IMR-90 (cell line): ENCODE measurements around the gene QSOX2. TPM values are rescaled to one million over a fixed set of nuclear protein-coding genes. Genes with fewer than 3 reads are reported as not detected.

Experiments
- ATAC-seq: fragments of 200-7000 bp; cut with Tn5 transposase; 2 replicates; pipeline ENCODE4 v1.9.1; 2020; ENCODE audit warnings: low read depth, mild to moderate bottlenecking, moderate library complexity
- BruUV-seq: library from RNA; stranded (reverse); fragments of 400-500 nt; replicated peaks from 2 replicates; lab custom pipeline; 2021; lab: Mats Ljungman, UMichigan
- CTCF ChIA-PET: fragments of 300-600 bp; formaldehyde crosslinking; extraction: SDS; loops from one replicate; lab custom pipeline; 2021; ENCODE audit warnings: antibody characterized with exemption; lab: Yijun Ruan, JAX
- POLR2A ChIA-PET: fragments of 300-600 bp; sonication (Branson Sonifier 250); formaldehyde crosslinking; loops from one replicate; lab custom pipeline; 2022; ENCODE audit warnings: antibody characterized with exemption; ENCODE audit not compliant: unreplicated experiment; lab: Charles Lee
- DNase-seq: peaks from one replicate; pipeline ENCODE4 v3.0.0; 2013
- H2AFZ ChIP-seq: replicated peaks from 2 replicates; pipeline ENCODE3; 2013; ENCODE audit warnings: low read length, mild to moderate bottlenecking; ENCODE audit not compliant: poor library complexity
- H2AK5ac ChIP-seq: 2 replicates; pipeline ENCODE4 v1.6.1; 2013; ENCODE audit warnings: low read depth, low read length, inconsistent platforms
- H2AK9ac ChIP-seq: replicated peaks from 2 replicates; pipeline ENCODE3; 2013; ENCODE audit warnings: mild to moderate bottlenecking, low read depth, low read length, moderate library complexity; ENCODE audit not compliant: poor library complexity
- H2BK120ac ChIP-seq: 2 replicates; pipeline ENCODE4 v1.6.1; 2013; ENCODE audit warnings: low read depth, low read length, inconsistent platforms
- H2BK15ac ChIP-seq: 3 replicates; pipeline ENCODE4 v1.6.1; 2013; ENCODE audit warnings: low read depth, low read length, inconsistent platforms
- H2BK20ac ChIP-seq: 2 replicates; pipeline ENCODE4 v1.6.1; 2013; ENCODE audit warnings: low read depth, mild to moderate bottlenecking, inconsistent platforms, low read length, moderate library complexity
- H2BK5ac ChIP-seq: 2 replicates; pipeline ENCODE4 v1.6.1; 2013; ENCODE audit warnings: mild to moderate bottlenecking, low read depth, low read length, inconsistent platforms; ENCODE audit not compliant: poor library complexity, severe bottlenecking
- H3K14ac ChIP-seq: replicated peaks from 2 replicates; pipeline ENCODE4 v1.6.1; 2013; ENCODE audit warnings: low read depth, low read length, inconsistent platforms
- H3K18ac ChIP-seq: 2 replicates; pipeline ENCODE4 v1.6.1; 2013; ENCODE audit warnings: low read depth, low read length, control low read depth
- H3K23ac ChIP-seq: 2 replicates; pipeline ENCODE4 v1.6.1; 2013; ENCODE audit warnings: low read depth, low read length, inconsistent platforms
- H3K27ac ChIP-seq: 2 replicates; pipeline ENCODE4 v1.5.1; 2013; ENCODE audit warnings: mild to moderate bottlenecking, control low read depth, low read length; ENCODE audit not compliant: insufficient read depth
- H3K27me3 ChIP-seq: 2 replicates; pipeline ENCODE4 v1.6.1; 2013; ENCODE audit warnings: low read length; ENCODE audit not compliant: control insufficient read depth, insufficient read depth
- H3K36me3 ChIP-seq: 2 replicates; pipeline ENCODE4 v1.6.1; 2013; ENCODE audit warnings: low read length, mixed read lengths; ENCODE audit not compliant: control insufficient read depth, insufficient read depth
- H3K4ac ChIP-seq: 2 replicates; pipeline ENCODE4 v1.6.1; 2013; ENCODE audit warnings: low read depth, low read length, inconsistent platforms
- H3K4me1 ChIP-seq: 2 replicates; pipeline ENCODE4 v1.6.1; 2013; ENCODE audit warnings: low read length, mixed read lengths; ENCODE audit not compliant: control insufficient read depth, insufficient read depth
- H3K4me2 ChIP-seq: 2 replicates; pipeline ENCODE4 v1.6.1; 2013; ENCODE audit warnings: low read depth, mild to moderate bottlenecking, control low read depth, low read length, moderate library complexity
- H3K4me3 ChIP-seq: 2 replicates; pipeline ENCODE4 v1.5.1; 2013; ENCODE audit warnings: low read depth, mild to moderate bottlenecking, control low read depth, low read length, moderate library complexity; ENCODE audit not compliant: insufficient read depth
- H3K56ac ChIP-seq: 2 replicates; pipeline ENCODE4 v1.6.1; 2013; ENCODE audit warnings: low read length, inconsistent platforms; ENCODE audit not compliant: insufficient read depth; ENCODE audit errors: extremely low read depth
- H3K79me1 ChIP-seq, 2 experiments: 2 replicates each; pipeline ENCODE4 v1.6.1; 2013; ENCODE audit warnings: low read length in 2 of 2, inconsistent platforms in 1 of 2, low read depth in 1 of 2
- H3K9ac ChIP-seq: 2 replicates; pipeline ENCODE4 v1.6.1; 2013; ENCODE audit warnings: low read depth, low read length, control low read depth
- H3K9me1 ChIP-seq: 2 replicates; pipeline ENCODE4 v1.6.1; 2013; ENCODE audit warnings: low read length, inconsistent platforms; ENCODE audit not compliant: insufficient read depth
- H3K9me3 ChIP-seq: 2 replicates; pipeline ENCODE4 v1.6.1; 2013; ENCODE audit warnings: low read length; ENCODE audit not compliant: control insufficient read depth, insufficient read depth
- H4K20me1 ChIP-seq: 2 replicates; pipeline ENCODE4 v1.6.1; 2013; ENCODE audit warnings: low read length, inconsistent platforms; ENCODE audit not compliant: insufficient read depth
- H4K5ac ChIP-seq: 2 replicates; pipeline ENCODE4 v1.6.1; 2013; ENCODE audit warnings: mild to moderate bottlenecking, low read depth, low read length, control low read depth
- H4K8ac ChIP-seq, 2 experiments: 2 replicates each; pipeline ENCODE4 v1.6.1; 2013; ENCODE audit warnings: low read depth in 2 of 2, low read length in 2 of 2, control low read depth in 1 of 2, inconsistent platforms in 1 of 2
- H4K91ac ChIP-seq: 2 replicates; pipeline ENCODE4 v1.6.1; 2013; ENCODE audit warnings: low read depth, low read length, inconsistent platforms; ENCODE audit not compliant: insufficient read depth
- BHLHE40 ChIP-seq: fragments of 150-350 bp; IDR thresholded peaks from 2 replicates; pipeline ENCODE4 v1.6.1; 2016; ENCODE audit warnings: mild to moderate bottlenecking, low read depth, low read length
- CEBPB ChIP-seq: IDR thresholded peaks from 2 replicates; pipeline ENCODE4 v1.6.1; 2012; ENCODE audit warnings: low read depth, low read length, improper control_type of control experiment
- CHD1 ChIP-seq: IDR thresholded peaks from 2 replicates; pipeline ENCODE4 v1.6.1; 2012; ENCODE audit warnings: low read depth, low read length, improper control_type of control experiment
- MAFK ChIP-seq: IDR thresholded peaks from 2 replicates; pipeline ENCODE4 v1.6.1; 2012; ENCODE audit warnings: low read depth, low read length, improper control_type of control experiment
- MAZ ChIP-seq: IDR thresholded peaks from 2 replicates; pipeline ENCODE4 v1.6.1; 2012; ENCODE audit warnings: low read depth, mild to moderate bottlenecking, low read length, improper control_type of control experiment, moderate library complexity, borderline replicate concordance
- MXI1 ChIP-seq: IDR thresholded peaks from 2 replicates; pipeline ENCODE4 v1.6.1; 2012; ENCODE audit warnings: low read depth, mild to moderate bottlenecking, low read length, moderate library complexity, borderline replicate concordance
- NFE2L2 ChIP-seq: fragments of 150-350 bp; IDR thresholded peaks from 2 replicates; pipeline ENCODE4 v1.6.1; 2016; ENCODE audit warnings: low read depth, mild to moderate bottlenecking, low read length
- POLR2A ChIP-seq: IDR thresholded peaks from 2 replicates; pipeline ENCODE4 v1.6.1; 2012; ENCODE audit warnings: mild to moderate bottlenecking, low read depth, low read length
- RAD21 ChIP-seq: IDR thresholded peaks from 2 replicates; pipeline ENCODE4 v1.6.1; 2012; ENCODE audit warnings: low read length, improper control_type of control experiment
- RCOR1 ChIP-seq: IDR thresholded peaks from 2 replicates; pipeline ENCODE4 v1.6.1; 2012; ENCODE audit warnings: mild to moderate bottlenecking, low read length, improper control_type of control experiment; ENCODE audit not compliant: insufficient replicate concordance
- RFX5 ChIP-seq: IDR thresholded peaks from 2 replicates; pipeline ENCODE4 v1.8.0; 2012; ENCODE audit warnings: low read depth, mild to moderate bottlenecking, low read length, moderate library complexity
- SMC3 ChIP-seq: fragments of 150-350 bp; IDR thresholded peaks from 2 replicates; pipeline ENCODE4 v1.6.1; 2016; ENCODE audit warnings: low read depth, mild to moderate bottlenecking, antibody characterized with exemption, low read length, moderate library complexity
- WGBS, 2 experiments: methylation state at CpG; one replicate each; pipeline versions ENCODE4 v1.1.5 to v1.1.7; 2013; ENCODE audit warnings: missing lambda C conversion rate in 2 of 2; ENCODE audit not compliant: insufficient read length in 1 of 2; ENCODE audit errors: extremely low coverage in 2 of 2; 5-methylcytosine and 5-hydroxymethylcytosine counted together
- dilution Hi-C: fragments of 300-500 bp; cut with HindIII; formaldehyde crosslinking; loops from one replicate; pipeline ENCODE4 v1.14.3; 2018; ENCODE audit warnings: low sequenced_read_pairs; ENCODE audit not compliant: unreplicated experiment
- in situ Hi-C: fragments of 300-500 bp; cut with MboI; formaldehyde crosslinking; loops from 3 replicates; pipeline ENCODE4 v1.14.3; 2019; ENCODE audit warnings: low sequenced_read_pairs, inconsistent platforms, mixed read lengths
- intact Hi-C: fragments of 100-400 bp; cut with micrococcal nuclease; formaldehyde crosslinking; loops from 2 replicates; pipeline ENCODE4 v1.10.0; 2022
- polyA plus RNA-seq, 3 experiments: library from polyadenylated mRNA; depleted of rRNA; stranded (reverse); fragments of >200 nt; gene quantifications; 2 replicates each; pipeline ENCODE4 v1.2.3, GENCODE V29; 2012; ENCODE audit warnings: low replicate concordance in 1 of 3
- total RNA-seq: library from RNA; depleted of rRNA; stranded (reverse); fragments of >200 nt; gene quantifications from 2 replicates; pipeline ENCODE4 v1.2.3, GENCODE V29; 2012
- TF ChIP-seq, protein P1 (sequence below): conservative IDR thresholded peaks from 2 replicates; pipeline ENCODE4 v1.5.1; 2012; ENCODE audit warnings: mild to moderate bottlenecking, low read depth, low read length, improper control_type of control experiment
- TF ChIP-seq, protein P2 (sequence below): fragments of 150-350 bp; IDR thresholded peaks from 2 replicates; pipeline ENCODE4 v1.6.1; 2017; ENCODE audit warnings: mild to moderate bottlenecking, antibody characterized with exemption, low read length, low read depth
- TF ChIP-seq, protein P3 (sequence below): fragments of 150-350 bp; IDR thresholded peaks from 2 replicates; pipeline ENCODE4 v1.6.1; 2016; ENCODE audit warnings: low read depth, mild to moderate bottlenecking, low read length, moderate library complexity, borderline replicate concordance

Gene QSOX2
- total and polyA plus RNA-seq, 2 of the 4 experiments (the other 2 are of a cell fraction), result 5.9 to 12.9 TPM

DNA sequence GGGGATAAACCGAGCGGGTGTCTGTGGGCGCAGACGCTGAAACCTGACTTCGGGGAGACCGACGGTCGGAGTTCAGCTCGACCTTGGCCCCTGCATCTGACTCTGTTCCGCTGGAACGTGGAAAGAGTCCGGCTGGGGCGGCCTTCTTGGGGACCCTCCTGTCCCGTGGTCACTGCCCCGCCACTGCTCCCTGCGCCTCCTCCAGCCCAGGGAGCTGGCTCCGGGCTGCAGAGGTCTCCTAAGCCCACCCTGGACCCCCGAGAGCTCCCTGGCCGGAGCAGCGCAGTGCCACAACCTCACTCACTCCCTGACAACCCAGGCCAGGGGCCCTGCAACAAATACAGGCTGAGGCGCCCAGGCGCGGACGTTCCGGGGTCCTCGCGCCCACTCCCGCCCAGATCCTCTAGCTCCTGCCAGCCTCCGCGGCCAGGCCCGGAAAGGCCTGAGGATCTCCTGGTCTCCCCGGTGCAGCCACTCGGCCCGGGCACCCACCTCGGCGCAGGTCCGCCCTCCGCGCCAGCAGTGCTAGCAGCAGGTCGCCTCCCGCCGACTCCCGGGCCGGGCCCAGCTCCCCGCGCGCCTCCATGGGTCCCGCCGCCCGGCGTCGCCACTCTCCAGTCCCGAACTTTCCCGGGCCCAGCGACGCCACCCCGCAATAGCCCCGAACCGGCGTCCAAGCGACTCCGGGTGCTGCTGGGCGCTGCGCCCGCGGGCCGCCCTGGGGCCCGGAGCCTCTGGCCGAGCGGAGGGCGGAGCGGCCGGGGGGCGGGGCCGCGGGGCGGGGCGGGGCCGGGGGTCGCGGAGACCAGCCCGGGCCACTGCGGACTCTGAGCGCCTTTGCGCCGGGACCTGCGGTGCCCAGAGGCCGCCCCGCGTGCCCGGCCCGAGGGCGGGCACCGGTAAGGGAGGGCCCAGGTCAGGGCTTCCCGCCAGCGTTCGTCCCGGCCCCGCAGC is 42.9 kb downstream of the QSOX2 start:
- no peak overlapping the region for H4K5ac ChIP-seq
- intact Hi-C loops, result no loop called here
- no TSS peak for BruUV-seq
- ATAC-seq (no peak), DNase-seq (no peak)
- no peak overlapping the region for H2BK20ac ChIP-seq
- POLR2A ChIA-PET, result no interaction called here
- no peak overlapping the region for H2BK120ac ChIP-seq
- no peak overlapping the region for H3K18ac ChIP-seq
- H3K14ac ChIP-seq, result no peak overlapping the region
- H3K27me3 ChIP-seq, result peaks cover 62% of the 10 kb centered on the region
- H3K9me1 ChIP-seq, result no peaks in the 10 kb centered on the region
- 21% methylated on average over 49 of the region's 99 CpGs; no CpG with 5 or more reads in 1 of the 2 experiments for WGBS, 2 experiments
- TF ChIP-seq RCOR1 (no peak), RAD21 (no peak), BHLHE40 (no peak), MAZ (no peak), RFX5 (no peak), MXI1 (no peak), CHD1 (no peak), POLR2A (no peak), MAFK (no peak), CEBPB (no peak), NFE2L2 (no peak), SMC3 (no peak)
- TF ChIP-seq, protein P1, sequence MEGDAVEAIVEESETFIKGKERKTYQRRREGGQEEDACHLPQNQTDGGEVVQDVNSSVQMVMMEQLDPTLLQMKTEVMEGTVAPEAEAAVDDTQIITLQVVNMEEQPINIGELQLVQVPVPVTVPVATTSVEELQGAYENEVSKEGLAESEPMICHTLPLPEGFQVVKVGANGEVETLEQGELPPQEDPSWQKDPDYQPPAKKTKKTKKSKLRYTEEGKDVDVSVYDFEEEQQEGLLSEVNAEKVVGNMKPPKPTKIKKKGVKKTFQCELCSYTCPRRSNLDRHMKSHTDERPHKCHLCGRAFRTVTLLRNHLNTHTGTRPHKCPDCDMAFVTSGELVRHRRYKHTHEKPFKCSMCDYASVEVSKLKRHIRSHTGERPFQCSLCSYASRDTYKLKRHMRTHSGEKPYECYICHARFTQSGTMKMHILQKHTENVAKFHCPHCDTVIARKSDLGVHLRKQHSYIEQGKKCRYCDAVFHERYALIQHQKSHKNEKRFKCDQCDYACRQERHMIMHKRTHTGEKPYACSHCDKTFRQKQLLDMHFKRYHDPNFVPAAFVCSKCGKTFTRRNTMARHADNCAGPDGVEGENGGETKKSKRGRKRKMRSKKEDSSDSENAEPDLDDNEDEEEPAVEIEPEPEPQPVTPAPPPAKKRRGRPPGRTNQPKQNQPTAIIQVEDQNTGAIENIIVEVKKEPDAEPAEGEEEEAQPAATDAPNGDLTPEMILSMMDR, result no peak
- TF ChIP-seq, protein P2, sequence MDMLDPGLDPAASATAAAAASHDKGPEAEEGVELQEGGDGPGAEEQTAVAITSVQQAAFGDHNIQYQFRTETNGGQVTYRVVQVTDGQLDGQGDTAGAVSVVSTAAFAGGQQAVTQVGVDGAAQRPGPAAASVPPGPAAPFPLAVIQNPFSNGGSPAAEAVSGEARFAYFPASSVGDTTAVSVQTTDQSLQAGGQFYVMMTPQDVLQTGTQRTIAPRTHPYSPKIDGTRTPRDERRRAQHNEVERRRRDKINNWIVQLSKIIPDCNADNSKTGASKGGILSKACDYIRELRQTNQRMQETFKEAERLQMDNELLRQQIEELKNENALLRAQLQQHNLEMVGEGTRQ, result no peak
- TF ChIP-seq, protein P3, sequence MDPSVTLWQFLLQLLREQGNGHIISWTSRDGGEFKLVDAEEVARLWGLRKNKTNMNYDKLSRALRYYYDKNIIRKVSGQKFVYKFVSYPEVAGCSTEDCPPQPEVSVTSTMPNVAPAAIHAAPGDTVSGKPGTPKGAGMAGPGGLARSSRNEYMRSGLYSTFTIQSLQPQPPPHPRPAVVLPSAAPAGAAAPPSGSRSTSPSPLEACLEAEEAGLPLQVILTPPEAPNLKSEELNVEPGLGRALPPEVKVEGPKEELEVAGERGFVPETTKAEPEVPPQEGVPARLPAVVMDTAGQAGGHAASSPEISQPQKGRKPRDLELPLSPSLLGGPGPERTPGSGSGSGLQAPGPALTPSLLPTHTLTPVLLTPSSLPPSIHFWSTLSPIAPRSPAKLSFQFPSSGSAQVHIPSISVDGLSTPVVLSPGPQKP, result no peak
- no peak overlapping the region for H3K9ac ChIP-seq
- H2BK5ac ChIP-seq, result no peak overlapping the region
- in situ Hi-C loops, result no loop called here
- H3K4me1 ChIP-seq, result no peaks in the 10 kb centered on the region
- CTCF ChIA-PET, result no interaction called here
- no peak overlapping the region for H4K8ac ChIP-seq
- H3K4me2 ChIP-seq, result no peak overlapping the region
- H3K56ac ChIP-seq, result no peak overlapping the region
- no peak overlapping the region for H3K27ac ChIP-seq
- H3K23ac ChIP-seq, result no peak overlapping the region
- H3K4ac ChIP-seq, result no peak overlapping the region
- no peak overlapping the region for H2AK5ac ChIP-seq
- H4K20me1 ChIP-seq, result peaks cover 27% of the 10 kb centered on the region
- no peak overlapping the region for H2AK9ac ChIP-seq
- no peaks in the 10 kb centered on the region for H3K79me1 ChIP-seq
- H2BK15ac ChIP-seq, result no peak overlapping the region
- H3K4me3 ChIP-seq, result no peak overlapping the region
- dilution Hi-C loops, result no loop called here
- H3K9me3 ChIP-seq, result no peaks in the 10 kb centered on the region
- no peak overlapping the region for H2AFZ ChIP-seq
- H4K91ac ChIP-seq, result no peak overlapping the region
- H3K36me3 ChIP-seq, result no peaks in the 10 kb centered on the region
